HCT116 (cell line): ENCODE measurements around the gene LCN1. TPM values are rescaled to one million over a fixed set of nuclear protein-coding genes. Genes with fewer than 3 reads are reported as not detected.

Experiments used
- ATAC-seq: fragments of 200-7000 bp; cut with Tn5 transposase; 2 replicates; pipeline ENCODE4 v1.9.1; 2020; ENCODE audit warnings: mild to moderate bottlenecking, moderate library complexity
- BruUV-seq: library from RNA; stranded (reverse); fragments of 400-500 nt; replicated peaks from 2 replicates; lab custom pipeline; 2021; lab: Mats Ljungman, UMichigan
- CTCF ChIA-PET: fragments of 300-600 bp; sonication (Branson Sonifier 250); formaldehyde crosslinking; loops from one replicate; lab custom pipeline; 2021; ENCODE audit warnings: antibody characterized with exemption; lab: Charles Lee
- POLR2A ChIA-PET: fragments of 300-600, 350-600 bp; sonication (Branson Sonifier 250); formaldehyde crosslinking; loops from one replicate; lab custom pipeline; 2021; ENCODE audit warnings: antibody characterized with exemption; lab: Charles Lee
- RAD21 ChIA-PET, 2 experiments: fragments of 300-600 bp; sonication (Branson Sonifier 250); formaldehyde crosslinking; loops; one replicate each; lab custom pipeline; 2023; ENCODE audit warnings: low total read pairs in 2 of 2; ENCODE audit not compliant: uncharacterized antibody in 2 of 2, unreplicated experiment in 2 of 2, low non-redundant PET in 1 of 2; lab: Charles Lee
- DNase-seq: peaks from one replicate; pipeline ENCODE4 v3.0.0-alpha.2; 2010; ENCODE audit warnings: low read depth, low spot score
- H2AFZ ChIP-seq: fragments of 200-600 bp; shearing (Covaris generic), sonication (generic); 2 replicates; pipeline ENCODE4 v1.6.1; 2017; ENCODE audit warnings: low read depth, mixed run types, mixed read lengths, antibody characterized with exemption, low read length; ENCODE audit not compliant: poor library complexity, severe bottlenecking
- H3K27ac ChIP-seq: 2 replicates; pipeline ENCODE4 v1.5.1; 2012; ENCODE audit warnings: low read depth, low read length
- H3K27me3 ChIP-seq: fragments of 200-600 bp; sonication (generic); 2 replicates; pipeline ENCODE4 v1.6.1; 2016; ENCODE audit warnings: mixed run types, low read length, mixed read lengths; ENCODE audit not compliant: insufficient read depth
- H3K36me3 ChIP-seq, 2 experiments: fragments of 200-500 bp in 1 of 2; fragments of 200-600 bp in 1 of 2; sonication (Bioruptor generic) in 1 of 2; sonication (generic) in 1 of 2; 2 replicates each; pipeline versions ENCODE4 v1.5.1 to v1.6.1; 2014 to 2016; ENCODE audit warnings: low read length in 2 of 2, inconsistent platforms in 1 of 2, mixed read lengths in 1 of 2, mixed run types in 1 of 2; ENCODE audit not compliant: insufficient read depth in 2 of 2, control insufficient read depth in 1 of 2
- H3K4me1 ChIP-seq, 2 experiments: fragments of 200-600 bp in 1 of 2; sonication (generic) in 1 of 2; 2 replicates each; pipeline versions ENCODE4 v1.5.1 to v1.6.1; 2012 to 2017; ENCODE audit warnings: low read length in 2 of 2, inconsistent platforms in 1 of 2, mild to moderate bottlenecking in 1 of 2, mixed read lengths in 1 of 2, mixed run types in 1 of 2, moderate library complexity in 1 of 2; ENCODE audit not compliant: insufficient read depth in 2 of 2, control insufficient read depth in 1 of 2
- H3K4me2 ChIP-seq: fragments of 200-600 bp; sonication (generic); 2 replicates; pipeline ENCODE4 v1.6.1; 2017; ENCODE audit warnings: mixed run types, low read length, mixed read lengths
- H3K4me3 ChIP-seq, 2 experiments: fragments of 200-600 bp in 1 of 2; sonication (generic) in 1 of 2; replicated peaks in 1 of 2; 2 replicates each; pipeline ENCODE4 v1.5.1; 2011 to 2016; ENCODE audit warnings: low read length in 2 of 2, control low read depth in 1 of 2, low read depth in 1 of 2, mild to moderate bottlenecking in 1 of 2, mixed read lengths in 1 of 2, mixed run types in 1 of 2
- H3K79me2 ChIP-seq: fragments of 200-600 bp; sonication (generic); 2 replicates; pipeline ENCODE4 v1.6.1; 2017; ENCODE audit warnings: mild to moderate bottlenecking, mixed run types, low read length, moderate library complexity, mixed read lengths; ENCODE audit not compliant: insufficient read depth
- H3K9ac ChIP-seq: fragments of 200-600 bp; sonication (generic); 2 replicates; pipeline ENCODE4 v1.6.1; 2016; ENCODE audit warnings: low read length, mixed read lengths
- H3K9me2 ChIP-seq: fragments of 200-600 bp; sonication (generic), shearing (Covaris generic); 2 replicates; pipeline ENCODE4 v1.6.1; 2017; ENCODE audit warnings: mixed run types, mild to moderate bottlenecking, moderate library complexity; ENCODE audit not compliant: insufficient read depth
- H3K9me3 ChIP-seq, 2 experiments: fragments of 200-500 bp in 1 of 2; fragments of 200-600 bp in 1 of 2; sonication (Bioruptor generic) in 1 of 2; sonication (generic) in 1 of 2; 2 replicates each; pipeline ENCODE4 v1.6.1; 2014 to 2017; ENCODE audit warnings: low read length in 2 of 2, mixed read lengths in 2 of 2, inconsistent platforms in 1 of 2, low read depth in 1 of 2, mild to moderate bottlenecking in 1 of 2, mixed run types in 1 of 2, moderate library complexity in 1 of 2; ENCODE audit not compliant: control insufficient read depth in 1 of 2, insufficient read depth in 1 of 2
- H4K20me1 ChIP-seq: fragments of 200-600 bp; sonication (generic), shearing (Covaris generic); 2 replicates; pipeline ENCODE4 v1.6.1; 2017; ENCODE audit warnings: mixed run types, mild to moderate bottlenecking, moderate library complexity; ENCODE audit not compliant: insufficient read depth
- CEBPB ChIP-seq: IDR thresholded peaks from 2 replicates; pipeline ENCODE4 v1.6.1; 2012; ENCODE audit warnings: low read depth
- EGR1 ChIP-seq: IDR thresholded peaks from 2 replicates; pipeline ENCODE4 v1.6.1; 2012; ENCODE audit warnings: low read depth
- EZH2 ChIP-seq: fragments of 200-600 bp; sonication (generic); IDR thresholded peaks from 2 replicates; pipeline ENCODE4 v1.6.1; 2017; ENCODE audit warnings: antibody characterized with exemption, mixed run types
- FOSL1 ChIP-seq: IDR thresholded peaks from 2 replicates; pipeline ENCODE4 v1.6.1; 2012; ENCODE audit warnings: low read depth
- JUND ChIP-seq: IDR thresholded peaks from 2 replicates; pipeline ENCODE4 v1.6.1; 2012
- RAD21 ChIP-seq: IDR thresholded peaks from 2 replicates; pipeline ENCODE4 v1.6.1; 2012; ENCODE audit warnings: low read depth, mild to moderate bottlenecking
- SIN3A ChIP-seq: IDR thresholded peaks from 2 replicates; pipeline ENCODE4 v1.6.1; 2012; ENCODE audit warnings: low read depth
- SP1 ChIP-seq: IDR thresholded peaks from 2 replicates; pipeline ENCODE4 v1.6.1; 2012; ENCODE audit warnings: low read depth
- ZFX ChIP-seq: fragments of 450-650 bp; IDR thresholded peaks from 2 replicates; pipeline ENCODE4 v1.6.1; 2017
- intact Hi-C: fragments of 100-400 bp; cut with micrococcal nuclease; formaldehyde crosslinking; loops from 2 replicates; pipeline ENCODE4 v1.10.0; 2022
- total RNA-seq: library from RNA; stranded (reverse); gene quantifications from one replicate; pipeline ENCODE4 v1.2.1, GENCODE V29; 2021; ENCODE audit not compliant: unreplicated experiment
- TF ChIP-seq, protein P1 (sequence below): IDR thresholded peaks from 2 replicates; pipeline ENCODE4 v1.6.1; 2011; ENCODE audit warnings: mild to moderate bottlenecking, low read length, moderate library complexity; ENCODE audit not compliant: insufficient replicate concordance; ENCODE audit errors: extremely low read depth
- TF ChIP-seq, protein P2 (sequence below), 3 experiments: fragments of 200-600 bp in 1 of 3; sonication (generic) in 1 of 3; IDR thresholded peaks in 2 of 3; conservative IDR thresholded peaks in 1 of 3; 2 replicates each; pipeline ENCODE4 v1.5.1; 2012 to 2017; ENCODE audit warnings: low read depth in 2 of 3, low read length in 2 of 3, antibody characterized with exemption in 1 of 3, borderline replicate concordance in 1 of 3, control low read depth in 1 of 3, mild to moderate bottlenecking in 1 of 3, mixed read lengths in 1 of 3, mixed run types in 1 of 3, moderate library complexity in 1 of 3; ENCODE audit not compliant: insufficient read depth in 1 of 3
- TF ChIP-seq, protein P3 (sequence below): IDR thresholded peaks from 2 replicates; pipeline ENCODE4 v1.6.1; 2012

Gene LCN1
- total RNA-seq, 1 experiment from 2014 or later = not detected

DNA sequence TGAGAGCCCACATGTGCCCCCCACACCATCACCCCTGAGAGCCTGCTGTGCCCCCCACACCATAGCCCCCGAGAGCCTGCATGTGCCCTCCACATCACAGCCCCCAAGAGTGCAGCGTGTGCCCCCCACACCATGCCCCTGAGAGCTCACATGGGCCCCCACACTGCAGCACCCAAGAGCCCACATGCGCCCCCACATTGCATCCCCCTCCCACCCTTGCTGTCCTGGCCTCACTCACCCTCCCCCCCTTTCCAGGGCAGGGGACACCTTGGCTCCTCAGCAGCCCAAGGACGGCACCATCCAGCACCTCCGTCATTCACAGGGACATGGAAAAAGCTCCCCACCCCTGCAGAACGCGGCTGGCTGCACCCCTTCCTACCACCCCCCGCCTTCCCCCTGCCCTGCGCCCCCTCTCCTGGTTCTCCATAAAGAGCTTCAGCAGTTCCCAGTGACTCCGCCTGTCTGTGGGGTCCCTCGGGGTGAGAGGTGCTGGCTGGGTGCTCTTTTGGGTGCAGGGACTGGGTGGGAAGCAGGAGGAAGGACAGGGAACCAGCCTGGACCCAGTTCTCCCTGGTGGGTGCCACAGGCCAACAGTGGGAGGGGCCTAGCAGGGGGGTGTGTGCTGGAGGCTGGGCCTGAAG is 5.0 kb downstream of the LCN1 start:
- ChIA-PET RAD21 (no interaction called here), CTCF (no interaction called here), POLR2A (no interaction called here)
- peaks cover 0 to 9% of the 10 kb centered on the region in 2 experiments; a peak in 3 of 4 replicates for H3K4me1 ChIP-seq
- no peaks in the 10 kb centered on the region for H4K20me1 ChIP-seq
- H3K4me2 ChIP-seq = peak overlapping the region; percentile 28; the same call in 1 of the 2 replicates
- no peak overlapping the region for H3K9ac ChIP-seq
- H3K9me2 ChIP-seq = no peaks in the 10 kb centered on the region
- no peak overlapping the region for H2AFZ ChIP-seq
- no peaks in the 10 kb centered on the region for H3K79me2 ChIP-seq
- no peaks in the 10 kb centered on the region for H3K27me3 ChIP-seq
- ATAC-seq = peak; percentile 51
- BruUV-seq = no TSS peak
- no peaks in the 10 kb centered on the region for H3K9me3 ChIP-seq
- no peak for DNase-seq
- no peak overlapping the region for H3K4me3 ChIP-seq
- no peak for TF ChIP-seq ZFX
- TF ChIP-seq JUND = no peak
- TF ChIP-seq, protein P1, sequence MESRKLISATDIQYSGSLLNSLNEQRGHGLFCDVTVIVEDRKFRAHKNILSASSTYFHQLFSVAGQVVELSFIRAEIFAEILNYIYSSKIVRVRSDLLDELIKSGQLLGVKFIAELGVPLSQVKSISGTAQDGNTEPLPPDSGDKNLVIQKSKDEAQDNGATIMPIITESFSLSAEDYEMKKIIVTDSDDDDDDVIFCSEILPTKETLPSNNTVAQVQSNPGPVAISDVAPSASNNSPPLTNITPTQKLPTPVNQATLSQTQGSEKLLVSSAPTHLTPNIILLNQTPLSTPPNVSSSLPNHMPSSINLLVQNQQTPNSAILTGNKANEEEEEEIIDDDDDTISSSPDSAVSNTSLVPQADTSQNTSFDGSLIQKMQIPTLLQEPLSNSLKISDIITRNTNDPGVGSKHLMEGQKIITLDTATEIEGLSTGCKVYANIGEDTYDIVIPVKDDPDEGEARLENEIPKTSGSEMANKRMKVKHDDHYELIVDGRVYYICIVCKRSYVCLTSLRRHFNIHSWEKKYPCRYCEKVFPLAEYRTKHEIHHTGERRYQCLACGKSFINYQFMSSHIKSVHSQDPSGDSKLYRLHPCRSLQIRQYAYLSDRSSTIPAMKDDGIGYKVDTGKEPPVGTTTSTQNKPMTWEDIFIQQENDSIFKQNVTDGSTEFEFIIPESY = no peak
- no peaks in the 10 kb centered on the region for H3K36me3 ChIP-seq
- H3K27ac ChIP-seq = no peak overlapping the region
- intact Hi-C loops = no loop called here

DNA sequence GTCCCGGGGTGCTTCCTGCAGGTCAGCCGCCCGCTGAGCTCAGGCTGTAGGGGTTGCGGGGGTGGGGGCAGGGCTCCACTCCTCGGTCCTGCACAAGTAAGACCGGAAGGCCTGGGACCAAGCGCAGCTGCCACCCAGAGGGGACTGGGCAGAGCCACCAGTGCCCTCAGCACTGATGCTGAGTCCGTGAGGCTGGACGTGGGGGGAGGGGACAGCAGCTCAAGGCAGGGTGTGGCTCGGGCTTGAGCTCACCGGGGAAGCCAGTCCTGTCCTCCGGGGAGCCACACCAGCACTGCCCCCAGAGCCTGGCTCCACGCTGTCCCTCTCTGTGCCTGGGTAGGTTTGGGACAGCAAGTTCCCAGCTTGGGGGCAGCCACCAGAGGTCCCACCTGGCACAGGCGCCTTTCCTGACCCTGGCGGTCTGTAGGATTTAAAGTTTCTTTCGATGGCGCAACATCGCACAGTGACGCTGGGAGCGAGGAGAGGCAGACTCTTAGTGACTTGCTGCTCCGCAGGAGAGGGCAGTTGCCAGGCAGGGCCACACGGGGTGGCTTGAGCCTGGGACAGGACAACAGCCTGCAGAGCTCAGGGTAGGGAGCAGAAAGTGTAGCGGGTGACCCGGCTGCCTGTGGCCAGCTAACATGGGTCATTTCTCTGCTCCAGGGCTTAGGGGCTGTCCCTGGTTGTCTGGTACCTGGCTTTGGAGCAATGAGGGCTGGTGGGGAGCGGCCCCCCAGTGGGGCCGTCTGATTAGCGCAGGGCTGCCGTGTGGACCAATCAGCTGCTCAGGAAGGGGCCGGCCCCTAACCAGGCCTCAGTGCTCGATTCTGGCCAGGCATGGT is 5.7 kb downstream of the LCN1 start:
- peak overlapping the region; percentile 28; the same call in 1 of the 2 replicates for H3K4me2 ChIP-seq
- intact Hi-C loops = no loop called here
- no peaks in the 10 kb centered on the region for H3K9me3 ChIP-seq
- RAD21 ChIA-PET = no interaction called here
- H3K9ac ChIP-seq = no peak overlapping the region
- DNase-seq = no peak
- H3K27me3 ChIP-seq = no peaks in the 10 kb centered on the region
- no TSS peak for BruUV-seq
- H3K4me3 ChIP-seq = no peak overlapping the region
- CTCF ChIA-PET = no interaction called here
- peaks cover 0 to 9% of the 10 kb centered on the region in 2 experiments; a peak in 3 of 4 replicates for H3K4me1 ChIP-seq
- no peak overlapping the region for H3K27ac ChIP-seq
- no peak for TF ChIP-seq FOSL1
- TF ChIP-seq, protein P2, sequence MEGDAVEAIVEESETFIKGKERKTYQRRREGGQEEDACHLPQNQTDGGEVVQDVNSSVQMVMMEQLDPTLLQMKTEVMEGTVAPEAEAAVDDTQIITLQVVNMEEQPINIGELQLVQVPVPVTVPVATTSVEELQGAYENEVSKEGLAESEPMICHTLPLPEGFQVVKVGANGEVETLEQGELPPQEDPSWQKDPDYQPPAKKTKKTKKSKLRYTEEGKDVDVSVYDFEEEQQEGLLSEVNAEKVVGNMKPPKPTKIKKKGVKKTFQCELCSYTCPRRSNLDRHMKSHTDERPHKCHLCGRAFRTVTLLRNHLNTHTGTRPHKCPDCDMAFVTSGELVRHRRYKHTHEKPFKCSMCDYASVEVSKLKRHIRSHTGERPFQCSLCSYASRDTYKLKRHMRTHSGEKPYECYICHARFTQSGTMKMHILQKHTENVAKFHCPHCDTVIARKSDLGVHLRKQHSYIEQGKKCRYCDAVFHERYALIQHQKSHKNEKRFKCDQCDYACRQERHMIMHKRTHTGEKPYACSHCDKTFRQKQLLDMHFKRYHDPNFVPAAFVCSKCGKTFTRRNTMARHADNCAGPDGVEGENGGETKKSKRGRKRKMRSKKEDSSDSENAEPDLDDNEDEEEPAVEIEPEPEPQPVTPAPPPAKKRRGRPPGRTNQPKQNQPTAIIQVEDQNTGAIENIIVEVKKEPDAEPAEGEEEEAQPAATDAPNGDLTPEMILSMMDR (IDR thresholded peaks at IDR 0.05 in 2 of 3, conservative IDR thresholded peaks at IDR 0.05 in 1 of 3; ENCODE audit: borderline replicate concordance in 1 of 3, insufficient read depth in 1 of 3, low read depth in 2 of 3, low read length in 2 of 3) = no peak
- no peak for TF ChIP-seq EZH2
- no peak for TF ChIP-seq SP1
- no peak for TF ChIP-seq CEBPB
- TF ChIP-seq EGR1 = no peak
- TF ChIP-seq RAD21 = no peak
- TF ChIP-seq SIN3A = no peak
- TF ChIP-seq, protein P3, sequence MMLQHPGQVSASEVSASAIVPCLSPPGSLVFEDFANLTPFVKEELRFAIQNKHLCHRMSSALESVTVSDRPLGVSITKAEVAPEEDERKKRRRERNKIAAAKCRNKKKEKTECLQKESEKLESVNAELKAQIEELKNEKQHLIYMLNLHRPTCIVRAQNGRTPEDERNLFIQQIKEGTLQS = no peak
- TF ChIP-seq, all 23 proteins: peak for 0
- peak; percentile 77 for ATAC-seq
- no peaks in the 10 kb centered on the region for H3K36me3 ChIP-seq
- no peaks in the 10 kb centered on the region for H3K9me2 ChIP-seq
- no peaks in the 10 kb centered on the region for H4K20me1 ChIP-seq
- no peaks in the 10 kb centered on the region for H3K79me2 ChIP-seq
- POLR2A ChIA-PET = no interaction called here
- no peak overlapping the region for H2AFZ ChIP-seq
